ENCODE measurements around the gene PIGA. TPM values are rescaled to one million over a fixed set of nuclear protein-coding genes. Genes with fewer than 3 reads are reported as not detected.

The PIGA gene
- total RNA-seq, 1 experiment from 2014 or later: 15.3 TPM

DNA sequence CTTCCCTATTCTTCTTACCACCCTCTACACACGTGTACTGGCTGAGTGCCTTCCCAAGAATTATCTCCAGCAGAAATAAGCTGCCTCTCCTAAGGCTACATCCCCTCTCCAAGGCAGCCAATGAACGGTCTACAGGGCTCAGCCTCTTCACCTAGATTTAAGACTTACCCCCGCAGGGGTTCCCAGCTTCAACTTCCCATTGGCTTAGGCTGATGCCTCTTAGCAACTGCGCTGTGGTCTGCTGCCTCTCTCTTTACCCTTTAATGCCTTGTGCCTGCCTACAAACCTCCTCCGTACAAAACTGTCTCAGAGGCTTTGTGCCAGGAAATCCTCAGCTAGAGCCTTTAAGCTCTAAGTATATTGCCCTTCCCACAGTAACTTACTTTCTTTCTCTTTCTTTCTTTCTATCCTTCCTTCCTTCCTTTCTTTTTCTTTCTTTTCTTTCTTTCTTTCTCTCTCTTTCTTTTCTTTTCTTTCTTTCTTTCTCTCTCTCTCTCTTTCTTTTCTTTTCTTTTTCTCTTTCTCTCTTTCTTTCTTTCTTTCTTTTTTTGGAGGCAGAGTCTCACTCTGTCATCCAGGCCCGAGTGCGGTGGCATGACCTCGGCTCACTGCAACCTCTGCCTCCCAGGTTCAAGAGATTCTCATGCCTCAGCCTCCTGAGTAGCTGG lies 15.1 kb upstream of the PIGA start:
- Histone ChIP-seq H3K79me2 (ENCODE audit: low read depth) (no peaks in the 10 kb centered on the region), H3K4me1 (replicated peaks; ENCODE audit: insufficient read depth) (no peaks in the 10 kb centered on the region), H3K9me2 (ENCODE audit: insufficient read depth) (no peaks in the 10 kb centered on the region), H3F3A (ENCODE audit: insufficient read depth, low read depth) (no peaks in the 10 kb centered on the region), H3K4me3 (no peak overlapping the region), H3K27ac (no peak overlapping the region), H3K36me3 (ENCODE audit: low read depth) (no peaks in the 10 kb centered on the region), H2AFZ (no peak overlapping the region), H3K9me3 (ENCODE audit: insufficient read depth, low read depth) (no peaks in the 10 kb centered on the region), H3K4me2 (no peak overlapping the region), H4K20me1 (ENCODE audit: insufficient read depth) (no peaks in the 10 kb centered on the region), H3K27me3 (ENCODE audit: insufficient read depth, low read depth) (no peaks in the 10 kb centered on the region)
- ChIA-PET CTCF (no interaction called here), POLR2A (ENCODE audit: unreplicated experiment) (no interaction called here)
- BruUV-seq (replicated peaks): no TSS peak
- TF ChIP-seq EZH2 (IDR thresholded peaks at IDR 0.05; ENCODE audit: low read depth): no peak
- TF ChIP-seq, protein P1, sequence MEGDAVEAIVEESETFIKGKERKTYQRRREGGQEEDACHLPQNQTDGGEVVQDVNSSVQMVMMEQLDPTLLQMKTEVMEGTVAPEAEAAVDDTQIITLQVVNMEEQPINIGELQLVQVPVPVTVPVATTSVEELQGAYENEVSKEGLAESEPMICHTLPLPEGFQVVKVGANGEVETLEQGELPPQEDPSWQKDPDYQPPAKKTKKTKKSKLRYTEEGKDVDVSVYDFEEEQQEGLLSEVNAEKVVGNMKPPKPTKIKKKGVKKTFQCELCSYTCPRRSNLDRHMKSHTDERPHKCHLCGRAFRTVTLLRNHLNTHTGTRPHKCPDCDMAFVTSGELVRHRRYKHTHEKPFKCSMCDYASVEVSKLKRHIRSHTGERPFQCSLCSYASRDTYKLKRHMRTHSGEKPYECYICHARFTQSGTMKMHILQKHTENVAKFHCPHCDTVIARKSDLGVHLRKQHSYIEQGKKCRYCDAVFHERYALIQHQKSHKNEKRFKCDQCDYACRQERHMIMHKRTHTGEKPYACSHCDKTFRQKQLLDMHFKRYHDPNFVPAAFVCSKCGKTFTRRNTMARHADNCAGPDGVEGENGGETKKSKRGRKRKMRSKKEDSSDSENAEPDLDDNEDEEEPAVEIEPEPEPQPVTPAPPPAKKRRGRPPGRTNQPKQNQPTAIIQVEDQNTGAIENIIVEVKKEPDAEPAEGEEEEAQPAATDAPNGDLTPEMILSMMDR (conservative IDR thresholded peaks at IDR 0.05): no peak
- DNase-seq: no peak
- intact Hi-C loops (cut with micrococcal nuclease; ENCODE audit: unreplicated experiment): no loop called here

DNA sequence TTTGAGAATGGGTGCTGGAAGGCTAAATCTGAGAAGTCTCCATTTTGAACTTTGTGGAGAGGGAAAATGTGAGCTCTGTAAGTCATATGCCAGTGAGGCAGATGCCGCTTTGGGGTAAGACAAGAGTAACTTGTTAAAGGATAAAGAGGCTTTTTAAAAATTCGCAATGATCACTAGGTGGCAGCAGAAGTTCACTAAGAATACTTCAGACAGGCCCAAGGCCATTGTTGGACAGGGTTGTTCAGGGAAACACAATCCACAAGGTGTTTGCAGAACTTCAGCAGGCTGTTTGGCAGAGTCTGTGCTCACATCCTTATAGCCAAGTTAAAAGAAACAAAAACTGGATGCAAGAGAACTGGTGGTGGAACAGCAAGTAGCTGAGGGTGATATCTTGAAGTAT lies 13.7 kb upstream of the PIGA start:
- H4K20me1 ChIP-seq (ENCODE audit: insufficient read depth): no peaks in the 10 kb centered on the region
- no peak overlapping the region for H3K4me2 ChIP-seq
- DNase-seq: peak; percentile 16 to 57
- no peaks in the 10 kb centered on the region for H3K9me2 ChIP-seq (ENCODE audit: insufficient read depth)
- H3K27me3 ChIP-seq (ENCODE audit: insufficient read depth, low read depth): no peaks in the 10 kb centered on the region
- ChIA-PET POLR2A (ENCODE audit: unreplicated experiment) (interaction anchor here (0.7 kb wide), 1 partner anchor 156 kb away, joined by 3 read pairs; no protein-coding TSS in a partner anchor), CTCF (interaction anchor here (0.6 kb wide), 1 partner anchor 292 kb away, joined by 3 read pairs; no protein-coding TSS in a partner anchor)
- H3K9me3 ChIP-seq (ENCODE audit: insufficient read depth, low read depth): no peaks in the 10 kb centered on the region
- BruUV-seq (replicated peaks): no TSS peak
- H3K4me3 ChIP-seq: no peak overlapping the region
- no peaks in the 10 kb centered on the region for H3K36me3 ChIP-seq (ENCODE audit: low read depth)
- no peak overlapping the region for H3K27ac ChIP-seq
- H3K4me1 ChIP-seq (replicated peaks; ENCODE audit: insufficient read depth): no peaks in the 10 kb centered on the region
- intact Hi-C loops (cut with micrococcal nuclease; ENCODE audit: unreplicated experiment): loop anchor here (1.0 kb wide), 2 partner anchors 49 to 216 kb away; no protein-coding TSS in a partner anchor
- no peaks in the 10 kb centered on the region for H3K79me2 ChIP-seq (ENCODE audit: low read depth)
- TF ChIP-seq EZH2 (IDR thresholded peaks at IDR 0.05; ENCODE audit: low read depth): no peak
- TF ChIP-seq, protein P1 (conservative IDR thresholded peaks at IDR 0.05): peak; percentile 72
- H3F3A ChIP-seq (ENCODE audit: insufficient read depth, low read depth): no peaks in the 10 kb centered on the region
- no peak overlapping the region for H2AFZ ChIP-seq

DNA sequence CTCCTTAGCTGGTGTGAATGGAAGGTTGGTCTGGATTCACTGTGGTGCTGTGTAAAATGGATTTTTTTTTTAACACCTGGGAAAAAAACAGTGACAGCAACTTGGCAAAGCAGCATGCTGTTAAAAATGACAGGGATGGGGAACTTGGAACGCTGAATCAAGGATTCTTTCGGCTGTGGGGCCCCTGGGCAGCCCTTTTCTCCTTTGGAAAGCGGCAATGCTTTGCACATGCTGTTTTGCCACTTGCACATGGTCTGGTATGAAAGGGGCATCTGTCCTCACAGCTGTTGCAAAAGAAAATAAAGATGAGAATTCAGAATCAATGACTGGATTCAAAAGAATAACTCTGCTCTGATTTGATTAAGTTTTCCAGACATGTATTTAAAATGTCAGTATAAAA lies 10.7 kb upstream of the PIGA start:
- CTCF ChIA-PET: no interaction called here

More for the DNA sequence above, 10.7 kb upstream of the PIGA start:
- intact Hi-C loops (cut with micrococcal nuclease; ENCODE audit: unreplicated experiment): no loop called here
- 0 out of 2 replicates have a peak, but pooled peaks cover 4% of the 10 kb centered on the region for H3F3A ChIP-seq (ENCODE audit: insufficient read depth, low read depth)
- no peaks in the 10 kb centered on the region for H3K36me3 ChIP-seq (ENCODE audit: low read depth)
- H3K27ac ChIP-seq: no peak overlapping the region
- POLR2A ChIA-PET (ENCODE audit: unreplicated experiment): no interaction called here
- H3K9me2 ChIP-seq (ENCODE audit: insufficient read depth): no peaks in the 10 kb centered on the region
- H3K9me3 ChIP-seq (ENCODE audit: insufficient read depth, low read depth): no peaks in the 10 kb centered on the region
- TF ChIP-seq, protein P1 (conservative IDR thresholded peaks at IDR 0.05): no peak
- TF ChIP-seq EZH2 (IDR thresholded peaks at IDR 0.05; ENCODE audit: low read depth): no peak
- H3K4me3 ChIP-seq: no peak overlapping the region
- BruUV-seq (replicated peaks): no TSS peak
- H3K4me2 ChIP-seq: no peak overlapping the region
- H3K27me3 ChIP-seq (ENCODE audit: insufficient read depth, low read depth): no peaks in the 10 kb centered on the region
- H3K4me1 ChIP-seq (replicated peaks; ENCODE audit: insufficient read depth): 0 out of 2 replicates have a peak, but pooled peaks cover 5% of the 10 kb centered on the region
- no peaks in the 10 kb centered on the region for H3K79me2 ChIP-seq (ENCODE audit: low read depth)
- DNase-seq: no peak
- H4K20me1 ChIP-seq (ENCODE audit: insufficient read depth): no peaks in the 10 kb centered on the region
- H2AFZ ChIP-seq: no peak overlapping the region
